Measurements from ENCODE around the gene MYO5A.
"Not testable (repeated sequence)": the region's sequence is repeated elsewhere in the genome, so short reads cannot be mapped to it uniquely, and the experiment has no call there.

MYO5A gene

GRCh38 chr15:52294881-52295420, 233.7 kb downstream of the MYO5A start:
- H3K9ac ChIP-seq (ENCODE audit: low read length) = peak overlapping the region; percentile 94
- no peaks in the 10 kb centered on the region for H3K9me3 ChIP-seq (ENCODE audit: control insufficient read depth, low read length)
- peaks cover 39% of the 10 kb centered on the region for H3K4me1 ChIP-seq (ENCODE audit: control insufficient read depth, insufficient read depth, low read length)
- H3K27me3 ChIP-seq (ENCODE audit: control insufficient read depth, insufficient read depth, low read length) = peaks cover 10% of the 10 kb centered on the region
- peak overlapping the region; percentile 45 for H3K4me3 ChIP-seq (ENCODE audit: low read length)
- H3K36me3 ChIP-seq (ENCODE audit: control insufficient read depth, insufficient read depth, low read length) = no peaks in the 10 kb centered on the region

GRCh38 chr15:52292780-52293392, 235.8 kb downstream of the MYO5A start:
- peak overlapping the region; percentile 94 for H3K9ac ChIP-seq (ENCODE audit: low read length)
- H3K4me1 ChIP-seq (ENCODE audit: control insufficient read depth, insufficient read depth, low read length) = peaks cover 55% of the 10 kb centered on the region
- peaks cover 10% of the 10 kb centered on the region for H3K27me3 ChIP-seq (ENCODE audit: control insufficient read depth, insufficient read depth, low read length)
- H3K9me3 ChIP-seq (ENCODE audit: control insufficient read depth, low read length) = no peaks in the 10 kb centered on the region
- no peak overlapping the region for H3K4me3 ChIP-seq (ENCODE audit: low read length)
- H3K36me3 ChIP-seq (ENCODE audit: control insufficient read depth, insufficient read depth, low read length) = no peaks in the 10 kb centered on the region

DNA sequence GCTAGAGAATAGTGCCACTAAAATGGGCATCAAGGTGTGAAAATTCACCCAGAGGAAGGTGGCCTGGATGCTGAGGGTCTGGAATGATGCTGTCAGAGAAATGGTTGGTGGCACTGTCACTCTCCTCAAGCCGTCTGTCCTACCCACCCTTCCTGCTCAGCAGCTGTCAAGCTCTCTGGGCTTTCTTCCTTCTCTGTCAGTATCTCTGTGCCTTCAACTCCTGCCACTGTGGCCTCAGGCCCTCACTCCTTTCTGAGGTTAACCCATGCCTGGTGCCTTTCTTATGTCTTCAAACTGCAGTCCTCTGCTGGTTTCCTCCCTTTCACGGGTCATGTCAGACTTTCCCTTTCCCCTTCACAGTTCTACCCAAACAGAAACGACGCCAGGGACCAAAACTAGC, 237.5 kb downstream of the MYO5A start:
- peaks cover 65% of the 10 kb centered on the region for H3K4me1 ChIP-seq (ENCODE audit: control insufficient read depth, insufficient read depth, low read length)

DNA sequence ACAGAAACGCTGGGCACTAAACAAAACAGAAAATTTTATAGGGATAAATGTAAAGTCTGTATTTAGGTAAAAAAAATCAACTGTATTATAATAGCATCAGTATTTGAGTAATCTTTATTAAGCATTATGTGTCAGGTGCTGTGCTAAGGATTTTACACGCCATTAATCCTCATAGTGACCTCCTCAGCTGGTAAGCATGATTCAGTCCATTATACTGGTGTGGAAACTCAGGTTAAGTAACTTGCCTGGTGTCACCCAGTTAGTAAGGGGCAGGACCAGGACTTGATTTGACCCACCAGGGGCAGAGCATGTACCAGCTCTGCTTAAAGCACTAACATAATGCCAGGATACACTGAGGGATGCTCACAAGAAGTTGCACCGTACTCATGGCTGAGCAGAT, 237.9 kb downstream of the MYO5A start:
- Histone ChIP-seq H3K4me1 (ENCODE audit: control insufficient read depth, insufficient read depth, low read length) (peaks cover 61% of the 10 kb centered on the region), H3K27me3 (ENCODE audit: control insufficient read depth, insufficient read depth, low read length) (peaks cover 10% of the 10 kb centered on the region), H3K9ac (ENCODE audit: low read length) (no peak overlapping the region), H3K36me3 (ENCODE audit: control insufficient read depth, insufficient read depth, low read length) (no peaks in the 10 kb centered on the region), H3K4me3 (ENCODE audit: low read length) (no peak overlapping the region), H3K9me3 (ENCODE audit: control insufficient read depth, low read length) (no peaks in the 10 kb centered on the region)

More for the DNA sequence above, 237.5 kb downstream of the MYO5A start:
- peaks cover 10% of the 10 kb centered on the region for H3K27me3 ChIP-seq (ENCODE audit: control insufficient read depth, insufficient read depth, low read length)
- no peak overlapping the region for H3K9ac ChIP-seq (ENCODE audit: low read length)
- no peak overlapping the region for H3K4me3 ChIP-seq (ENCODE audit: low read length)
- no peaks in the 10 kb centered on the region for H3K36me3 ChIP-seq (ENCODE audit: control insufficient read depth, insufficient read depth, low read length)
- H3K9me3 ChIP-seq (ENCODE audit: control insufficient read depth, low read length) = no peaks in the 10 kb centered on the region

- no peak overlapping the region for H3K4me3 ChIP-seq (ENCODE audit: low read length)
- no peaks in the 10 kb centered on the region for H3K36me3 ChIP-seq (ENCODE audit: control insufficient read depth, insufficient read depth, low read length)
- peaks cover 10% of the 10 kb centered on the region for H3K27me3 ChIP-seq (ENCODE audit: control insufficient read depth, insufficient read depth, low read length)
- no peaks in the 10 kb centered on the region for H3K9me3 ChIP-seq (ENCODE audit: control insufficient read depth, low read length)
- no peak overlapping the region for H3K9ac ChIP-seq (ENCODE audit: low read length)
- H3K4me1 ChIP-seq (ENCODE audit: control insufficient read depth, insufficient read depth, low read length) = peaks cover 59% of the 10 kb centered on the region
These were observed 238.4 kb downstream of the MYO5A start for GRCh38 chr15:52290329-52290728.

DNA sequence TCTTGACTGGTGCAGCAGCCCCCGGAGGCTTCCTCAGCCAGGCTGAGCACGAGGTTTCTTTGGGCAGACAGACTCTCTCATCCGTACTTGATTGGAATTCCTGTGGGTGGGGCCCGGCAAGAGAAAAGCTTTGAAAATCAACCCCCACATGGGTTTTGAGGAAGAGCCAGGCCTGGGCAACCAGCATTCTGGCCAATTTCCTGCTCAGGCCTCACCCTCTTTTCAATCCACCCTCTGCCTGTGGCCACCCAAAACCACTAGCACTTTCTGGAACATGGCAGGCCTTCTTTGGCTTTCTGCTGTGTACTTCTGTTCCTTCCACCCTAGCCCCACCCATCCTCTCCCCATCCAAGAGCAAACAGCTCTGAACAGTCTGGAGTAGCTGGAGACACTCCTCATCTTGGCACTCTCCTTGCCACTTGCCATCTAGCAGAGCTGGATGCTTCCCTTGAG, 239.0 kb downstream of the MYO5A start:
- Histone ChIP-seq H3K4me3 (ENCODE audit: low read length) (peak overlapping the region; percentile 6), H3K27me3 (ENCODE audit: control insufficient read depth, insufficient read depth, low read length) (peaks cover 4% of the 10 kb centered on the region), H3K9me3 (ENCODE audit: control insufficient read depth, low read length) (no peaks in the 10 kb centered on the region), H3K4me1 (ENCODE audit: control insufficient read depth, insufficient read depth, low read length) (peaks cover 59% of the 10 kb centered on the region), H3K36me3 (ENCODE audit: control insufficient read depth, insufficient read depth, low read length) (no peaks in the 10 kb centered on the region), H3K9ac (ENCODE audit: low read length) (peak overlapping the region; percentile 63)

GRCh38 chr15:52288986-52289385, 239.7 kb downstream of the MYO5A start:
- H3K4me3 ChIP-seq (ENCODE audit: low read length) = peak overlapping the region; percentile 6
- H3K4me1 ChIP-seq (ENCODE audit: control insufficient read depth, insufficient read depth, low read length) = peaks cover 59% of the 10 kb centered on the region
- H3K36me3 ChIP-seq (ENCODE audit: control insufficient read depth, insufficient read depth, low read length) = no peaks in the 10 kb centered on the region
- peak overlapping the region; percentile 63 for H3K9ac ChIP-seq (ENCODE audit: low read length)
- H3K9me3 ChIP-seq (ENCODE audit: control insufficient read depth, low read length) = no peaks in the 10 kb centered on the region
- peaks cover 4% of the 10 kb centered on the region for H3K27me3 ChIP-seq (ENCODE audit: control insufficient read depth, insufficient read depth, low read length)

GRCh38 chr15:52288051-52288942, 240.4 kb downstream of the MYO5A start:
- peak overlapping the region; percentile 6 for H3K4me3 ChIP-seq (ENCODE audit: low read length)
- no peaks in the 10 kb centered on the region for H3K36me3 ChIP-seq (ENCODE audit: control insufficient read depth, insufficient read depth, low read length)
- no peaks in the 10 kb centered on the region for H3K27me3 ChIP-seq (ENCODE audit: control insufficient read depth, insufficient read depth, low read length)
- no peaks in the 10 kb centered on the region for H3K9me3 ChIP-seq (ENCODE audit: control insufficient read depth, low read length)
- H3K9ac ChIP-seq (ENCODE audit: low read length) = peak overlapping the region; percentile 63
- H3K4me1 ChIP-seq (ENCODE audit: control insufficient read depth, insufficient read depth, low read length) = peaks cover 52% of the 10 kb centered on the region

- Histone ChIP-seq H3K4me3 (ENCODE audit: low read length) (no peak overlapping the region), H3K36me3 (ENCODE audit: control insufficient read depth, insufficient read depth, low read length) (no peaks in the 10 kb centered on the region), H3K27me3 (ENCODE audit: control insufficient read depth, insufficient read depth, low read length) (no peaks in the 10 kb centered on the region), H3K9me3 (ENCODE audit: control insufficient read depth, low read length) (no peaks in the 10 kb centered on the region), H3K9ac (ENCODE audit: low read length) (peak overlapping the region; percentile 59), H3K4me1 (ENCODE audit: control insufficient read depth, insufficient read depth, low read length) (peaks cover 43% of the 10 kb centered on the region)
These were observed 241.6 kb downstream of the MYO5A start for GRCh38 chr15:52287114-52287513.

- H3K9ac ChIP-seq (ENCODE audit: low read length); H3K27me3 ChIP-seq (ENCODE audit: control insufficient read depth, insufficient read depth, low read length); H3K36me3 ChIP-seq (ENCODE audit: control insufficient read depth, insufficient read depth, low read length); H3K9me3 ChIP-seq (ENCODE audit: control insufficient read depth, low read length); H3K4me3 ChIP-seq (ENCODE audit: low read length): not testable (repeated sequence)
- peaks cover 38% of the 10 kb centered on the region for H3K4me1 ChIP-seq (ENCODE audit: control insufficient read depth, insufficient read depth, low read length)
These were observed 242.7 kb downstream of the MYO5A start for GRCh38 chr15:52285941-52286340.

GRCh38 chr15:52284164-52284563, 244.5 kb downstream of the MYO5A start:
- Histone ChIP-seq H3K4me1 (ENCODE audit: control insufficient read depth, insufficient read depth, low read length) (peaks cover 20% of the 10 kb centered on the region), H3K9ac (ENCODE audit: low read length) (no peak overlapping the region), H3K9me3 (ENCODE audit: control insufficient read depth, low read length) (no peaks in the 10 kb centered on the region), H3K4me3 (ENCODE audit: low read length) (no peak overlapping the region), H3K36me3 (ENCODE audit: control insufficient read depth, insufficient read depth, low read length) (peaks cover 12% of the 10 kb centered on the region), H3K27me3 (ENCODE audit: control insufficient read depth, insufficient read depth, low read length) (no peaks in the 10 kb centered on the region)

DNA sequence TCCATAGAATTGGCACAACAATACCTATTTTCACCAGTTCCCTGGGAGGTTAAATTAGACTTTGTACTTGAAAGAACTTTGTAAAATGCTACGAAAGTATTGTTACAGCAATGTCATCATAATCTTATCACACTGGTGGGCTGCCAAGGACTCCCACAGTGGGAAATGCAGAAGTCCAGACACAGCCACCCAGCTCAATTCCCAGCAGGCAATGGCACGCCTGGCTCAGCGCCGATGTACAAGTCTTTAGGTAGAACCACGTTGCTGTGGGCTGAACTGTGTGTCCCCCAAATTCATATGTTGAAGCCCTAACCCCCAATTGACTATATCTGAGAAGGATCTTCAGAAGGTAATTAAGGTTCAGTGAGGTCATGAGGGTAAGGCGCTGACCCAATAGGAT, 245.4 kb downstream of the MYO5A start:
- Histone ChIP-seq H3K9me3 (ENCODE audit: control insufficient read depth, low read length) (no peaks in the 10 kb centered on the region), H3K36me3 (ENCODE audit: control insufficient read depth, insufficient read depth, low read length) (peaks cover 12% of the 10 kb centered on the region), H3K9ac (ENCODE audit: low read length) (no peak overlapping the region), H3K27me3 (ENCODE audit: control insufficient read depth, insufficient read depth, low read length) (no peaks in the 10 kb centered on the region), H3K4me1 (ENCODE audit: control insufficient read depth, insufficient read depth, low read length) (peaks cover 13% of the 10 kb centered on the region), H3K4me3 (ENCODE audit: low read length) (no peak overlapping the region)
